ENCODE data around the gene PTGS1. TPM values are rescaled to one million over a fixed set of nuclear protein-coding genes. Genes with fewer than 3 reads are reported as not detected.

The PTGS1 gene
- total and polyA plus RNA-seq, 9 of the 15 experiments (the other 6 are each of a cell fraction or from before 2014, with no cell fraction given) = 3.4 to 12.9 (median 5.3) TPM

GRCh38 chr9:122377241-122378164 lies 6.7 kb downstream of the PTGS1 start (continued):
- TF ChIP-seq, protein P1, sequence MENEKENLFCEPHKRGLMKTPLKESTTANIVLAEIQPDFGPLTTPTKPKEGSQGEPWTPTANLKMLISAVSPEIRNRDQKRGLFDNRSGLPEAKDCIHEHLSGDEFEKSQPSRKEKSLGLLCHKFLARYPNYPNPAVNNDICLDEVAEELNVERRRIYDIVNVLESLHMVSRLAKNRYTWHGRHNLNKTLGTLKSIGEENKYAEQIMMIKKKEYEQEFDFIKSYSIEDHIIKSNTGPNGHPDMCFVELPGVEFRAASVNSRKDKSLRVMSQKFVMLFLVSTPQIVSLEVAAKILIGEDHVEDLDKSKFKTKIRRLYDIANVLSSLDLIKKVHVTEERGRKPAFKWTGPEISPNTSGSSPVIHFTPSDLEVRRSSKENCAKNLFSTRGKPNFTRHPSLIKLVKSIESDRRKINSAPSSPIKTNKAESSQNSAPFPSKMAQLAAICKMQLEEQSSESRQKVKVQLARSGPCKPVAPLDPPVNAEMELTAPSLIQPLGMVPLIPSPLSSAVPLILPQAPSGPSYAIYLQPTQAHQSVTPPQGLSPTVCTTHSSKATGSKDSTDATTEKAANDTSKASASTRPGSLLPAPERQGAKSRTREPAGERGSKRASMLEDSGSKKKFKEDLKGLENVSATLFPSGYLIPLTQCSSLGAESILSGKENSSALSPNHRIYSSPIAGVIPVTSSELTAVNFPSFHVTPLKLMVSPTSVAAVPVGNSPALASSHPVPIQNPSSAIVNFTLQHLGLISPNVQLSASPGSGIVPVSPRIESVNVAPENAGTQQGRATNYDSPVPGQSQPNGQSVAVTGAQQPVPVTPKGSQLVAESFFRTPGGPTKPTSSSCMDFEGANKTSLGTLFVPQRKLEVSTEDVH (IDR thresholded peaks at IDR 0.05; ENCODE audit: low read depth, partially characterized antibody) = no peak
- TF ChIP-seq, protein P2, sequence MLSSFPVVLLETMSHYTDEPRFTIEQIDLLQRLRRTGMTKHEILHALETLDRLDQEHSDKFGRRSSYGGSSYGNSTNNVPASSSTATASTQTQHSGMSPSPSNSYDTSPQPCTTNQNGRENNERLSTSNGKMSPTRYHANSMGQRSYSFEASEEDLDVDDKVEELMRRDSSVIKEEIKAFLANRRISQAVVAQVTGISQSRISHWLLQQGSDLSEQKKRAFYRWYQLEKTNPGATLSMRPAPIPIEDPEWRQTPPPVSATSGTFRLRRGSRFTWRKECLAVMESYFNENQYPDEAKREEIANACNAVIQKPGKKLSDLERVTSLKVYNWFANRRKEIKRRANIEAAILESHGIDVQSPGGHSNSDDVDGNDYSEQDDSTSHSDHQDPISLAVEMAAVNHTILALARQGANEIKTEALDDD (IDR thresholded peaks at IDR 0.05) = no peak
- TF ChIP-seq HDAC1 (IDR thresholded peaks at IDR 0.05) (no peak), KAT7 (CRISPR knock-in tag; IDR thresholded peaks at IDR 0.05; ENCODE audit: borderline replicate concordance) (0 out of 2 replicates have a peak, but pooled peaks have one; percentile 45), BMI1 (IDR thresholded peaks at IDR 0.05; ENCODE audit: low read length) (no peak), ZNF766 (CRISPR knock-in tag; conservative IDR thresholded peaks at IDR 0.05) (0 out of 2 replicates have a peak, but pooled peaks have one; percentile 26), SAFB (IDR thresholded peaks at IDR 0.05; ENCODE audit: borderline replicate concordance, low read depth, low read length) (no peak), TEAD2 (tag; IDR thresholded peaks at IDR 0.05) (no peak), SUPT5H (IDR thresholded peaks at IDR 0.05) (no peak), NFIC (IDR thresholded peaks at IDR 0.05) (no peak), SMARCA4 (IDR thresholded peaks at IDR 0.05) (peak; percentile 35; the same call in 1 of the 2 replicates), MAFK (IDR thresholded peaks at IDR 0.05; ENCODE audit: low read length) (no peak), MEIS2 (IDR thresholded peaks at IDR 0.05; ENCODE audit: partially characterized antibody) (no peak), ZNF785 (CRISPR knock-in tag; IDR thresholded peaks at IDR 0.05) (no peak), E2F4 (CRISPR knock-in tag; IDR thresholded peaks at IDR 0.05; ENCODE audit: low read depth) (no peak), TRIM24 (IDR thresholded peaks at IDR 0.05) (no peak), ZSCAN29 (IDR thresholded peaks at IDR 0.05) (no peak), ZNF583 (CRISPR knock-in tag; IDR thresholded peaks at IDR 0.05) (no peak), CBFA2T3 (IDR thresholded peaks at IDR 0.05) (peak; percentile 36)
- TF ChIP-seq, protein P3, sequence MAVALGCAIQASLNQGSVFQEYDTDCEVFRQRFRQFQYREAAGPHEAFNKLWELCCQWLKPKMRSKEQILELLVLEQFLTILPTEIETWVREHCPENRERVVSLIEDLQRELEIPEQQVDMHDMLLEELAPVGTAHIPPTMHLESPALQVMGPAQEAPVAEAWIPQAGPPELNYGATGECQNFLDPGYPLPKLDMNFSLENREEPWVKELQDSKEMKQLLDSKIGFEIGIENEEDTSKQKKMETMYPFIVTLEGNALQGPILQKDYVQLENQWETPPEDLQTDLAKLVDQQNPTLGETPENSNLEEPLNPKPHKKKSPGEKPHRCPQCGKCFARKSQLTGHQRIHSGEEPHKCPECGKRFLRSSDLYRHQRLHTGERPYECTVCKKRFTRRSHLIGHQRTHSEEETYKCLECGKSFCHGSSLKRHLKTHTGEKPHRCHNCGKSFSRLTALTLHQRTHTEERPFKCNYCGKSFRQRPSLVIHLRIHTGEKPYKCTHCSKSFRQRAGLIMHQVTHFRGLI (CRISPR knock-in tag; IDR thresholded peaks at IDR 0.05) = no peak
- TF ChIP-seq, protein P4, sequence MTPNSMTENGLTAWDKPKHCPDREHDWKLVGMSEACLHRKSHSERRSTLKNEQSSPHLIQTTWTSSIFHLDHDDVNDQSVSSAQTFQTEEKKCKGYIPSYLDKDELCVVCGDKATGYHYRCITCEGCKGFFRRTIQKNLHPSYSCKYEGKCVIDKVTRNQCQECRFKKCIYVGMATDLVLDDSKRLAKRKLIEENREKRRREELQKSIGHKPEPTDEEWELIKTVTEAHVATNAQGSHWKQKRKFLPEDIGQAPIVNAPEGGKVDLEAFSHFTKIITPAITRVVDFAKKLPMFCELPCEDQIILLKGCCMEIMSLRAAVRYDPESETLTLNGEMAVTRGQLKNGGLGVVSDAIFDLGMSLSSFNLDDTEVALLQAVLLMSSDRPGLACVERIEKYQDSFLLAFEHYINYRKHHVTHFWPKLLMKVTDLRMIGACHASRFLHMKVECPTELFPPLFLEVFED (CRISPR knock-in tag; conservative IDR thresholded peaks at IDR 0.05) = 0 out of 2 replicates have a peak, but pooled peaks have one; percentile 19
